ENCODE results near the gene BMF. TPM values are rescaled to one million over a fixed set of nuclear protein-coding genes. Genes with fewer than 3 reads are reported as not detected.
A peak's percentile ranks its signal among the peaks of the same experiment; 100 is the strongest.
"Not testable (repeated sequence)": the region's sequence is repeated elsewhere in the genome, so short reads cannot be mapped to it uniquely, and the experiment has no call there.

The BMF gene
- 20.8 and 22.5 TPM in 2 replicates for polyA plus RNA-seq (2013)

GRCh38 chr15:40108855-40109735 is at the start of gene BMF:
Gene BMF, minus strand, starts transcription at chr15:40108879. Its CDS starts 2,793 bp downstream, at chr15:40106086.
- Histone ChIP-seq H4K12ac (ENCODE audit: low read depth, low read length) (peak within 1 kb of the TSS; percentile 48), H4K8ac (ENCODE audit: low read depth, low read length) (peak within 1 kb of the TSS; percentile 66), H3K4me2 (ENCODE audit: low read length) (peak within 1 kb of the TSS; percentile 89), H3K27me3 (ENCODE audit: insufficient read depth, low read length) (no peaks in the 10 kb centered on the region), H3K23ac (ENCODE audit: low read length) (no peak within 1 kb of the TSS), H3K4me1 (ENCODE audit: control insufficient read depth in 1 of 2, insufficient read depth in 2 of 2, low read length in 2 of 2) (peaks cover 32 to 48% of the 10 kb centered on the region in 2 experiments), H3K27ac (ENCODE audit: low read depth, low read length) (peak within 1 kb of the TSS; percentile 60), H3K9ac (ENCODE audit: low read length) (peak within 1 kb of the TSS; percentile 88), H3K14ac (ENCODE audit: low read length) (peak within 1 kb of the TSS; percentile 50), H3K36me3 (ENCODE audit: control insufficient read depth in 1 of 2, insufficient read depth in 2 of 2, low read length in 2 of 2) (peaks cover 0 to 7% of the 10 kb centered on the region in 2 experiments), H3K79me2 (ENCODE audit: control insufficient read depth, insufficient read depth, low read length, poor library complexity) (peaks cover 14% of the 10 kb centered on the region), H2AK5ac (ENCODE audit: low read length) (no peak within 1 kb of the TSS), H3K18ac (ENCODE audit: low read length) (peak within 1 kb of the TSS; percentile 83), H2BK5ac (ENCODE audit: low read depth, low read length, poor library complexity) (peak within 1 kb of the TSS; percentile 78), H2AFZ (ENCODE audit: insufficient read depth, low read length, poor library complexity) (peak within 1 kb of the TSS; percentile 82), H4K91ac (ENCODE audit: low read depth, low read length) (peak within 1 kb of the TSS; percentile 75), H2BK120ac (ENCODE audit: insufficient read depth, low read length, poor library complexity) (peak within 1 kb of the TSS; percentile 62), H3K4me3 (ENCODE audit: low read depth, low read length) (peak within 1 kb of the TSS; percentile 86), H3K4ac (ENCODE audit: low read depth, low read length) (peak within 1 kb of the TSS; percentile 81), H3K79me1 (ENCODE audit: low read length) (peaks cover 34% of the 10 kb centered on the region), H3K9me3 (ENCODE audit: insufficient read depth, low read depth, low read length) (peaks cover 2% of the 10 kb centered on the region), H2BK12ac (ENCODE audit: low read length) (peak within 1 kb of the TSS; percentile 65)
- peak; percentile 99 to 100 for DNase-seq
- WGBS (ENCODE audit: extremely low coverage, insufficient coverage, insufficient read length), result no CpG with 5 or more reads among the region's 48 CpGs

GRCh38 chr15:40157778-40158447 is 49.2 kb upstream of the BMF start:
- Histone ChIP-seq H3K27ac (ENCODE audit: low read depth, low read length) (no peak overlapping the region), H2AFZ (ENCODE audit: insufficient read depth, low read length, poor library complexity) (no peak overlapping the region), H3K27me3 (ENCODE audit: insufficient read depth, low read length) (no peaks in the 10 kb centered on the region), H3K36me3 (ENCODE audit: control insufficient read depth in 1 of 2, insufficient read depth in 2 of 2, low read length in 2 of 2) (no peaks in the 10 kb centered on the region), H3K4ac (ENCODE audit: low read depth, low read length) (no peak overlapping the region), H2BK120ac (ENCODE audit: insufficient read depth, low read length, poor library complexity) (peak overlapping the region; percentile 9), H2BK5ac (ENCODE audit: low read depth, low read length, poor library complexity) (no peak overlapping the region), H2BK12ac (ENCODE audit: low read length) (peak overlapping the region; percentile 15), H3K79me1 (ENCODE audit: low read length) (peaks cover 10% of the 10 kb centered on the region), H3K9ac (ENCODE audit: low read length) (no peak overlapping the region), H3K18ac (ENCODE audit: low read length) (no peak overlapping the region), H2AK5ac (ENCODE audit: low read length) (peak overlapping the region; percentile 93), H4K8ac (ENCODE audit: low read depth, low read length) (peak overlapping the region; percentile 20), H4K12ac (ENCODE audit: low read depth, low read length) (no peak overlapping the region), H4K91ac (ENCODE audit: low read depth, low read length) (peak overlapping the region; percentile 60), H3K9me3 (ENCODE audit: insufficient read depth, low read depth, low read length) (no peaks in the 10 kb centered on the region), H3K4me2 (ENCODE audit: low read length) (no peak overlapping the region), H3K79me2 (ENCODE audit: control insufficient read depth, insufficient read depth, low read length, poor library complexity) (peaks cover 6% of the 10 kb centered on the region), H3K4me3 (ENCODE audit: low read depth, low read length) (no peak overlapping the region), H3K14ac (ENCODE audit: low read length) (no peak overlapping the region), H3K23ac (ENCODE audit: low read length) (no peak overlapping the region), H3K4me1 (ENCODE audit: control insufficient read depth in 1 of 2, insufficient read depth in 2 of 2, low read length in 2 of 2) (peaks cover 5 to 29% of the 10 kb centered on the region in 2 experiments)
- no peak for DNase-seq
- WGBS (ENCODE audit: extremely low coverage, insufficient coverage, insufficient read length), result no CpG with 5 or more reads among the region's 7 CpGs

- no peak overlapping the region for H3K23ac ChIP-seq (ENCODE audit: low read length)
- H2BK5ac ChIP-seq (ENCODE audit: low read depth, low read length, poor library complexity), result peak overlapping the region; percentile 47
- no peak overlapping the region for H3K4ac ChIP-seq (ENCODE audit: low read depth, low read length)
- H4K91ac ChIP-seq (ENCODE audit: low read depth, low read length), result no peak overlapping the region
- H3K27ac ChIP-seq (ENCODE audit: low read depth, low read length), result no peak overlapping the region
- H2AK5ac ChIP-seq (ENCODE audit: low read length), result no peak overlapping the region
- no peak overlapping the region for H2BK120ac ChIP-seq (ENCODE audit: insufficient read depth, low read length, poor library complexity)
- H3K4me2 ChIP-seq (ENCODE audit: low read length), result peak overlapping the region; percentile 60
- peak; percentile 44 to 54 for DNase-seq
- no peak overlapping the region for H3K9ac ChIP-seq (ENCODE audit: low read length)
- peaks cover 5% of the 10 kb centered on the region for H3K79me1 ChIP-seq (ENCODE audit: low read length)
- H3K79me2 ChIP-seq (ENCODE audit: control insufficient read depth, insufficient read depth, low read length, poor library complexity), result no peaks in the 10 kb centered on the region
- no peaks in the 10 kb centered on the region for H3K27me3 ChIP-seq (ENCODE audit: insufficient read depth, low read length)
- no peaks in the 10 kb centered on the region for H3K9me3 ChIP-seq (ENCODE audit: insufficient read depth, low read depth, low read length)
- H3K18ac ChIP-seq (ENCODE audit: low read length), result no peak overlapping the region
- H4K8ac ChIP-seq (ENCODE audit: low read depth, low read length), result no peak overlapping the region
- H3K36me3 ChIP-seq (ENCODE audit: control insufficient read depth in 1 of 2, insufficient read depth in 2 of 2, low read length in 2 of 2), result no peaks in the 10 kb centered on the region
- peak overlapping the region; percentile 67 for H2BK12ac ChIP-seq (ENCODE audit: low read length)
- no peak overlapping the region for H2AFZ ChIP-seq (ENCODE audit: insufficient read depth, low read length, poor library complexity)
- H3K4me1 ChIP-seq (ENCODE audit: control insufficient read depth in 1 of 2, insufficient read depth in 2 of 2, low read length in 2 of 2), result peaks cover 5 to 23% of the 10 kb centered on the region in 2 experiments
- no peak overlapping the region for H3K4me3 ChIP-seq (ENCODE audit: low read depth, low read length)
- H4K12ac ChIP-seq (ENCODE audit: low read depth, low read length), result no peak overlapping the region
- no peak overlapping the region for H3K14ac ChIP-seq (ENCODE audit: low read length)
- WGBS (ENCODE audit: extremely low coverage, insufficient coverage, insufficient read length), result no CpG with 5 or more reads among the region's 5 CpGs
Observed at GRCh38 chr15:40155270-40155910, 46.7 kb upstream of the BMF start.

GRCh38 chr15:40154821-40155220 is 46.1 kb upstream of the BMF start:
- H4K8ac ChIP-seq (ENCODE audit: low read depth, low read length); H3K9me3 ChIP-seq (ENCODE audit: insufficient read depth, low read depth, low read length); H2AK5ac ChIP-seq (ENCODE audit: low read length); H2AFZ ChIP-seq (ENCODE audit: insufficient read depth, low read length, poor library complexity); H3K4me3 ChIP-seq (ENCODE audit: low read depth, low read length); H3K36me3 ChIP-seq (ENCODE audit: control insufficient read depth in 1 of 2, insufficient read depth in 2 of 2, low read length in 2 of 2); H2BK12ac ChIP-seq (ENCODE audit: low read length); H4K12ac ChIP-seq (ENCODE audit: low read depth, low read length); H3K79me1 ChIP-seq (ENCODE audit: low read length); H3K18ac ChIP-seq (ENCODE audit: low read length); H3K27me3 ChIP-seq (ENCODE audit: insufficient read depth, low read length); DNase-seq; H3K14ac ChIP-seq (ENCODE audit: low read length); H3K79me2 ChIP-seq (ENCODE audit: control insufficient read depth, insufficient read depth, low read length, poor library complexity); H3K9ac ChIP-seq (ENCODE audit: low read length); H3K23ac ChIP-seq (ENCODE audit: low read length); H3K4me2 ChIP-seq (ENCODE audit: low read length); H3K4ac ChIP-seq (ENCODE audit: low read depth, low read length): not testable (repeated sequence)
- Histone ChIP-seq H3K4me1 (ENCODE audit: control insufficient read depth in 1 of 2, insufficient read depth in 2 of 2, low read length in 2 of 2) (peaks cover 5 to 23% of the 10 kb centered on the region in 2 experiments), H2BK5ac (ENCODE audit: low read depth, low read length, poor library complexity) (peak overlapping the region; percentile 33), H4K91ac (ENCODE audit: low read depth, low read length) (peak overlapping the region; percentile 39), H2BK120ac (ENCODE audit: insufficient read depth, low read length, poor library complexity) (peak overlapping the region; percentile 72), H3K27ac (ENCODE audit: low read depth, low read length) (peak overlapping the region; percentile 0)
- WGBS (ENCODE audit: extremely low coverage, insufficient coverage, insufficient read length), result no CpG with 5 or more reads among the region's 1 CpG

Data from trophoblast cell (in vitro differentiated cells and primary cell).